Common myeloid progenitor, CD34-positive (primary cell): ENCODE results near the gene CPA2.
"Not testable (repeated sequence)": the region's sequence is repeated elsewhere in the genome, so short reads cannot be mapped to it uniquely, and the experiment has no call there.

Experiments used
- CTCF ChIA-PET: fragments of 350-600 bp; sonication (Branson Sonifier 250); formaldehyde crosslinking; loops from one replicate; lab custom pipeline; 2021; ENCODE audit warnings: antibody characterized with exemption; lab: Charles Lee
- POLR2A ChIA-PET: fragments of 350-600 bp; sonication (Branson Sonifier 250); formaldehyde crosslinking; loops from one replicate; lab custom pipeline; 2021; ENCODE audit warnings: antibody characterized with exemption; lab: Charles Lee
- DNase-seq, 3 donors: peaks; one replicate each; pipeline versions ENCODE4 v3.0.0 to v3.0.0-alpha.2; 2013
- H3K27ac ChIP-seq, 2 experiments: 1 replicate in 1 of 2; 2 replicates in 1 of 2; pipeline ENCODE4 v1.7.0; 2013; ENCODE audit warnings: inconsistent platforms in 2 of 2, low read length in 2 of 2, mild to moderate bottlenecking in 2 of 2, low read depth in 1 of 2, moderate library complexity in 1 of 2; ENCODE audit not compliant: severe bottlenecking in 2 of 2, insufficient read depth in 1 of 2, poor library complexity in 1 of 2
- H3K27me3 ChIP-seq, 5 experiments: replicated peaks in 2 of 5; 1 replicate in 3 of 5; 2 replicates in 2 of 5; pipeline versions ENCODE4 v1.6.1 to v1.7.0; 2013; ENCODE audit warnings: low read length in 4 of 5, mild to moderate bottlenecking in 2 of 5, moderate library complexity in 2 of 5, inconsistent platforms in 1 of 5; ENCODE audit not compliant: insufficient read depth in 5 of 5, control insufficient read depth in 4 of 5
- H3K36me3 ChIP-seq, 4 experiments: 1 replicate in 2 of 4; 2 replicates in 2 of 4; pipeline versions ENCODE4 v1.6.1 to v1.7.0; 2013; ENCODE audit warnings: low read length in 3 of 4, control low read depth in 1 of 4, mild to moderate bottlenecking in 1 of 4; ENCODE audit not compliant: control insufficient read depth in 4 of 4, insufficient read depth in 4 of 4
- H3K4me1 ChIP-seq, 4 experiments: 1 replicate in 3 of 4; 2 replicates in 1 of 4; pipeline versions ENCODE4 v1.6.1 to v1.7.1; 2013; ENCODE audit warnings: low read length in 3 of 4, mild to moderate bottlenecking in 3 of 4, control low read depth in 1 of 4, inconsistent platforms in 1 of 4, moderate library complexity in 1 of 4; ENCODE audit not compliant: control insufficient read depth in 4 of 4, insufficient read depth in 4 of 4; ENCODE audit errors: control extremely low read depth in 1 of 4
- H3K4me3 ChIP-seq, 7 experiments: 1 replicate in 4 of 7; 2 replicates in 3 of 7; pipeline versions ENCODE4 v1.5.1 to v1.7.0; 2013; ENCODE audit warnings: mild to moderate bottlenecking in 7 of 7, low read length in 6 of 7, moderate library complexity in 6 of 7, inconsistent platforms in 2 of 7, low read depth in 2 of 7, control low read depth in 1 of 7; ENCODE audit not compliant: insufficient read depth in 4 of 7, control insufficient read depth in 1 of 7; ENCODE audit errors: extremely low read depth in 1 of 7
- H3K9me3 ChIP-seq, 5 experiments: 1 replicate in 4 of 5; 2 replicates in 1 of 5; pipeline versions ENCODE4 v1.6.1 to v1.7.1; 2013; ENCODE audit warnings: low read length in 4 of 5, mild to moderate bottlenecking in 2 of 5, inconsistent platforms in 1 of 5, low read depth in 1 of 5, moderate library complexity in 1 of 5; ENCODE audit not compliant: control insufficient read depth in 4 of 5, insufficient read depth in 2 of 5; ENCODE audit errors: control extremely low read depth in 1 of 5
- WGBS: methylation state at CpG from one replicate; pipeline ENCODE4 v1.1.5; 2013; ENCODE audit not compliant: insufficient coverage; 5-methylcytosine and 5-hydroxymethylcytosine counted together

The CPA2 gene

GRCh38 chr7:130226333-130226732 lies 40.3 kb upstream of the CPA2 start:
- ChIA-PET POLR2A (no interaction called here), CTCF (interaction anchor here (0.6 to 0.9 kb wide), 2 partner anchors 15 to 154 kb away, joined by 3 read pairs; no protein-coding TSS in a partner anchor)
- no peaks in the 10 kb centered on the region for H3K27me3 ChIP-seq
- H3K4me3 ChIP-seq, result no peak overlapping the region
- peaks cover 0 to 4% (median 0%) of the 10 kb centered on the region in 4 experiments for H3K4me1 ChIP-seq
- no peak overlapping the region for H3K27ac ChIP-seq
- H3K9me3 ChIP-seq, result peaks cover 0 to 3% (median 0%) of the 10 kb centered on the region in 5 experiments
- DNase-seq, result no peak
- no peaks in the 10 kb centered on the region for H3K36me3 ChIP-seq
- 100% methylated on average over 1 of the region's 1 CpG for WGBS

- H3K9me3 ChIP-seq, result peaks cover 0 to 3% (median 0%) of the 10 kb centered on the region in 5 experiments
- WGBS, result no CpG with 5 or more reads among the region's 1 CpG
- H3K36me3 ChIP-seq, result no peaks in the 10 kb centered on the region
- H3K27me3 ChIP-seq, result no peaks in the 10 kb centered on the region
- H3K4me3 ChIP-seq, result no peak overlapping the region
- ChIA-PET CTCF (interaction anchor here (1.3 kb wide), 1 partner anchor 12 kb away, joined by 6 read pairs; no protein-coding TSS in a partner anchor), POLR2A (no interaction called here)
- no peak for DNase-seq
- peaks cover 0 to 4% (median 0%) of the 10 kb centered on the region in 4 experiments for H3K4me1 ChIP-seq
- no peak overlapping the region for H3K27ac ChIP-seq
These were observed 38.6 kb upstream of the CPA2 start for GRCh38 chr7:130227883-130228575.

DNA sequence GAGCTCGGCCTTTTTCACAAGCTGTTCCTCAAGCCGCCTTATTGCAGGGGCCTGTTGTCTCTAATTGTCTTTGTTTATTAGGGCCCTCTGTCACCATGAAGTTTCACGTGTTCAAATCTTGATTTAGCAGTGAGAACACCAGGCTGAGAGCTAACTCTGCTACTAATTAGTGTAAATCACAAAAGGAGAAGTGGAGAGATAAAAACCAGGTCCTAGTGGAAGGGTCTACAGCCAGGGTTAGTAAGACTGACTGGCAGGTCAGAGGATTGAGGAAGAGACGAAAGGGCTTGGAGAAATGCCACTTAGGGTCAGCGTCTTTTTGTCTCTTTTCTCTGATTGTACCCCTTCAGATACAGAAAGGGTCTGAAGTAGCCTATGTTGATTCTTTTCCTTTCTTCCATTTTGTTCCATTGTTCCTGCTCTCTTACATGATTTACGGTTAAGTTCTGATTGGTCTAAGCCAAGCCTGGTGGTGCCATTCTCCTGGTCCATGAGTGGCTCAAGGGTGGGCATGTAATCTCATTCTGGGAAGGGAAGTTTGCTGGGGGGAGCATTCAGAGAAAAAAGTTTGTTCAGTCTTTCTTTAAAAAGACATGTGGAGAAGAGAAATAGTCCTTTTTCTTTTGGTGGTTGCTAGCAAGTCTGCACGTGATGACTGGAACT lies 37.7 kb upstream of the CPA2 start:
- H3K36me3 ChIP-seq, result no peaks in the 10 kb centered on the region
- H3K4me1 ChIP-seq, result peaks cover 0 to 4% (median 0%) of the 10 kb centered on the region in 4 experiments
- 75% methylated on average over 5 of the region's 7 CpGs for WGBS
- no peaks in the 10 kb centered on the region for H3K27me3 ChIP-seq
- ChIA-PET POLR2A (no interaction called here), CTCF (interaction anchor here (1.3 to 2.1 kb wide), 2 partner anchors 11 to 12 kb away, joined by 4 to 6 read pairs; no protein-coding TSS in a partner anchor)
- H3K4me3 ChIP-seq, result no peak overlapping the region
- H3K9me3 ChIP-seq, result no peaks in the 10 kb centered on the region
- peak in 2 of 3 donors; percentile 12 to 22 for DNase-seq
- no peak overlapping the region for H3K27ac ChIP-seq

DNA sequence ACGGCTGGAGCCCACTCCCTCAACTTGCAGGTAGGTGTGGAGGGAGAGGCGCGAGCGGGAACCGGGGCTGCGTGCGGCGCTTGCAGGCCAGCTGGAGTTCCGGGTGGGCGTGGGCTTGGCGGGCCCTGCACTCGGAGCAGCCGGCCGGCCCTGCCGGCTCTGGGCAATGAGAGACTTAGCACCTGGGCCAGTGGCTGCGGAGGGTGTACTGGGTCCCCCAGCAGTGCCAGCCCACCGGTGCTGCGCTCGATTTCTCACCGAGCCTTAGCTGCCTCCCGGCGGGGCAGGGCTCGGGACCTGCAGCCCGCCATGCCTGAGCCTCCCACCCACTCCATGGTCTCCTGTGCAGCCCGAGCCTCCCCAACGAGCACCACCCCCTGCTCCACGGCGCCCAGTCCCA lies 36.7 kb upstream of the CPA2 start:
- H3K27ac ChIP-seq, DNase-seq: not testable (repeated sequence)
- WGBS, result 100% methylated on average over 3 of the region's 28 CpGs

DNA sequence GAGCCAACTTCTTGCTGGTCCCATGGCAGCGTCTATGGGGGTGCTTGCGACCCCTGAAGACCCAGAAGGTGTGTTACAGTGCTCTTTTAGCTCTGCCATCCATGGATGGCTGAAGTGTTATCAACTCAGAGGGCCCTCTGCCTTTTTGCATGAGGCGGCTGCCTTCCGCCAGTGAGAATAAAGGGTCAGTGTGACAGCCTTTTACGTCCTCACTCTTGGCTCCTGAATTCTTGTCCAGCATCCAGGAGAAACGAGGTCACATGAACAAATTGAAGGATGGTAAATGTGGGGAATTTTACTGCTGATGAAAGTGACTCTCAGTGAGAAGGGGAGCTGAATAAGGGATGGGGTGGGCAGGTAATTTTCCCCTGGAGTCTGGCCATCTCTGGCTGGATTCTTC lies 34.9 kb upstream of the CPA2 start:
- Histone ChIP-seq H3K9me3 (no peaks in the 10 kb centered on the region), H3K4me1 (peaks cover 0 to 4% (median 0%) of the 10 kb centered on the region in 4 experiments), H3K4me3 (no peak overlapping the region), H3K27me3 (no peaks in the 10 kb centered on the region), H3K27ac (no peak overlapping the region), H3K36me3 (no peaks in the 10 kb centered on the region)
- CTCF ChIA-PET, result interaction anchor here (1.2 kb wide), 1 partner anchor 45 kb away, joined by 4 read pairs; no protein-coding TSS in a partner anchor
- WGBS, result 100% methylated on average over 6 of the region's 6 CpGs
- POLR2A ChIA-PET, result no interaction called here
- no peak for DNase-seq

More for the DNA sequence above, 36.7 kb upstream of the CPA2 start:
- H3K4me3 ChIP-seq, H3K9me3 ChIP-seq, H3K27me3 ChIP-seq, H3K36me3 ChIP-seq, H3K4me1 ChIP-seq, POLR2A ChIA-PET: not testable (repeated sequence)
- CTCF ChIA-PET, result interaction anchor here (2.1 kb wide), 1 partner anchor 11 kb away, joined by 4 read pairs; no protein-coding TSS in a partner anchor

DNA sequence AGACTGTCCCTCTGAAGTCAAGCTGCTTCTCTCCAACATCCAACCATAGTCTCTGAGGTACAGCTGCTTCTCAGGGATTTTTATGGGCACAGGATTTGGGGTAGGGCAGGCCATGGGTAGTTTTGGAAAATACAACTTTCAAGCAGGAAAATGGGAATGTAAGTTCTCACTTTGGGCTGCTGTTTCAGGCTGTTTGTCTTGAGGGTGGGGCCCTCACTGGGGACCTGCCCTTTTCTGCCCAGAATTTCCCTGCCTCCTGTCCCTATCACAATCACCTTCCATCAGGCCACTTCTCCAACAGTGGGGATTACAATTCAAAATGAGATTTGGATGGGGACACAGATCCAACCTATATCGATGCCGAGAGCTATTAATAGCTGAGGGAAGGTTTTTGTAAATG lies 34.5 kb upstream of the CPA2 start:
- H3K4me3 ChIP-seq, result no peak overlapping the region
- WGBS, result no CpG with 5 or more reads among the region's 2 CpGs
- no peak for DNase-seq
- no peaks in the 10 kb centered on the region for H3K36me3 ChIP-seq
- no peaks in the 10 kb centered on the region for H3K27me3 ChIP-seq
- H3K9me3 ChIP-seq, result no peaks in the 10 kb centered on the region
- peaks cover 0 to 4% (median 0%) of the 10 kb centered on the region in 4 experiments for H3K4me1 ChIP-seq
- POLR2A ChIA-PET, result no interaction called here
- no peak overlapping the region for H3K27ac ChIP-seq
- CTCF ChIA-PET, result interaction anchor here (1.2 kb wide), 1 partner anchor 45 kb away, joined by 4 read pairs; no protein-coding TSS in a partner anchor

- POLR2A ChIA-PET, result no interaction called here
- H3K4me3 ChIP-seq, result no peak overlapping the region
- no peak overlapping the region for H3K27ac ChIP-seq
- no peaks in the 10 kb centered on the region for H3K36me3 ChIP-seq
- H3K4me1 ChIP-seq, result peaks cover 0 to 2% (median 0%) of the 10 kb centered on the region in 4 experiments
- no peak for DNase-seq
- CTCF ChIA-PET, result no interaction called here
- no peaks in the 10 kb centered on the region for H3K27me3 ChIP-seq
- WGBS, result 96% methylated on average over 2 of the region's 2 CpGs
- H3K9me3 ChIP-seq, result no peaks in the 10 kb centered on the region
These were observed 32.6 kb upstream of the CPA2 start for GRCh38 chr7:130234078-130234477.
